ENCODE results near the gene EPHB2.

Gene EPHB2

DNA sequence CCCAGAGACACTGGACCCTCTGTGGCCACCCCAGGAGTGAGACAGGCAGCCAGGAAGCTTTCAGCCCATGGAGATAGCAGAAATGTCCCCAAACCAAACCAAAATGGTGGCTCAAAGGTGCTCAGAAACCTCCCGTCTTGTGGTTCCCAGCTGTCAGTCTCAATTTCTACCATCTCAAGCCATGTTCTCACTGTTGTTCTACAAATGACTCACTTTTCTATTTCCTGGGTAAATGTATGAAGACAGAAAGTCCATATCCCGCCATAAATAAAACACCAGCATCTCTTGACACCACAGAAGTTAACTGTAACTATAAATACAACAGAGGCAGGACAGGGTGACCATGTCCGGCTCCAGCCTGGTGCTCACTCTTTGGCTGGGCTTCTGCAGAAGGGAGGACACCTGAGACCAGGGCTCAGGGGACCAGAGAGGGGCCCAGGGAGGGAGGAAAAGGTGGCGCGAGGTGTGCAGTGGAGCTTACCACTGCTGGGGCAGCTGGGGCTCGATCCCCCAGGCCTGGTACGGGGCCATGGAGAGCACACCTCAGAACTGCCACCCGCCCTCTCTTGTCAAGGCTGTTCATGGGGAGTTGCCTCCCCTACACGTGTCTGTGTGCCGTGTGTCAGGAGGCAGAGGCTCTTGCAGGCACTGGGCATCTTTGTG, 43.6 kb downstream of the EPHB2 start:
- H3K4me3 ChIP-seq (ENCODE audit: low read depth, low read length): no peak overlapping the region
- DNase-seq: no peak
- no peaks in the 10 kb centered on the region for H3K27me3 ChIP-seq (ENCODE audit: insufficient read depth, low read depth, severe bottlenecking)
- no peaks in the 10 kb centered on the region for H3K9me3 ChIP-seq (ENCODE audit: severe bottlenecking)
- TF ChIP-seq, protein P1, sequence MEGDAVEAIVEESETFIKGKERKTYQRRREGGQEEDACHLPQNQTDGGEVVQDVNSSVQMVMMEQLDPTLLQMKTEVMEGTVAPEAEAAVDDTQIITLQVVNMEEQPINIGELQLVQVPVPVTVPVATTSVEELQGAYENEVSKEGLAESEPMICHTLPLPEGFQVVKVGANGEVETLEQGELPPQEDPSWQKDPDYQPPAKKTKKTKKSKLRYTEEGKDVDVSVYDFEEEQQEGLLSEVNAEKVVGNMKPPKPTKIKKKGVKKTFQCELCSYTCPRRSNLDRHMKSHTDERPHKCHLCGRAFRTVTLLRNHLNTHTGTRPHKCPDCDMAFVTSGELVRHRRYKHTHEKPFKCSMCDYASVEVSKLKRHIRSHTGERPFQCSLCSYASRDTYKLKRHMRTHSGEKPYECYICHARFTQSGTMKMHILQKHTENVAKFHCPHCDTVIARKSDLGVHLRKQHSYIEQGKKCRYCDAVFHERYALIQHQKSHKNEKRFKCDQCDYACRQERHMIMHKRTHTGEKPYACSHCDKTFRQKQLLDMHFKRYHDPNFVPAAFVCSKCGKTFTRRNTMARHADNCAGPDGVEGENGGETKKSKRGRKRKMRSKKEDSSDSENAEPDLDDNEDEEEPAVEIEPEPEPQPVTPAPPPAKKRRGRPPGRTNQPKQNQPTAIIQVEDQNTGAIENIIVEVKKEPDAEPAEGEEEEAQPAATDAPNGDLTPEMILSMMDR (IDR thresholded peaks at IDR 0.05; ENCODE audit: low read depth, low read length): no peak
- H3K36me3 ChIP-seq: no peaks in the 10 kb centered on the region
- H3K27ac ChIP-seq: no peak overlapping the region

DNA sequence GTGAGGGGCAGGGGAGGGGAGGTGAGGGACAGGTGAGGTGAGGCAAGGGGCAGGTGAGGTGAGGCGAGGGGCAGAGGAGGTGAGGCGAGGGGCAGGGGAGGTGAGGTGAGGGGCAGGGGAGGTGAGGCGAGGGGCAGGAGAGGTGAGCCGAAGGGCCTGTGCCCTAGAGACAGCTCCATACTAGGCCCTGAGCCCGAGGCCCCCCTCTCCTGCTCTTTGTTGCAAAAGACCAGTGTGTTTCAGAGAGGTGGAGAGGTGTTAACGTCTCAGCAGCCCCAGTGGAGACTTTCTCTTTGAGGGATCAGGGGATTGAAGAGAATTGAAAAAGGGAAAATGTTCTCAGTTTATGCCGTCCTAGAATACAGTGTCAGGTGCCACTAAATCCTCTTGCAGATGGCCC, 44.2 kb downstream of the EPHB2 start:
- Histone ChIP-seq H3K36me3 (no peaks in the 10 kb centered on the region), H3K4me3 (ENCODE audit: low read depth, low read length) (no peak overlapping the region), H3K27ac (no peak overlapping the region), H3K27me3 (ENCODE audit: insufficient read depth, low read depth, severe bottlenecking) (no peaks in the 10 kb centered on the region), H3K9me3 (ENCODE audit: severe bottlenecking) (no peaks in the 10 kb centered on the region)
- TF ChIP-seq, protein P1 (IDR thresholded peaks at IDR 0.05; ENCODE audit: low read depth, low read length): no peak
- DNase-seq: no peak

DNA sequence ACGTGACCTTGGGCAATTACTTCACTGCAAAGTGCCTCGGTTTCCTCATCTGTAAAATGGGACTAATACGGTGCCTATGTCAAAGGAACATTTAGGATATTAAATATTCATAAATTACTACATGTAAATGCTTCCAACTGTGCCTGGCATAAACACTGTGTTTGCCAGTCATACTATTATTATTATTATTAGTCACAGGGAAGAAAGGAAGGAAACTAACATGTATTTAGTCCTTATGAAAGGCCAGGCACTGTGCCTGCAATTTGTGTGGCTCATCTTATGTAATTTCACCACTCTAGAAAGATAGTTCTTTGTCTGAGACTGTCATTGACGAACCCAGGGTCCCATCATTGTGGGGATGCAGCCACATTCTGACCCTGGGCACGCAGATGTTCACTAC, 45.0 kb downstream of the EPHB2 start:
- no peak overlapping the region for H3K4me3 ChIP-seq (ENCODE audit: low read depth, low read length)
- TF ChIP-seq, protein P1 (IDR thresholded peaks at IDR 0.05; ENCODE audit: low read depth, low read length): no peak
- H3K27me3 ChIP-seq (ENCODE audit: insufficient read depth, low read depth, severe bottlenecking): no peaks in the 10 kb centered on the region
- DNase-seq: no peak
- no peaks in the 10 kb centered on the region for H3K36me3 ChIP-seq
- no peaks in the 10 kb centered on the region for H3K9me3 ChIP-seq (ENCODE audit: severe bottlenecking)
- no peak overlapping the region for H3K27ac ChIP-seq

DNA sequence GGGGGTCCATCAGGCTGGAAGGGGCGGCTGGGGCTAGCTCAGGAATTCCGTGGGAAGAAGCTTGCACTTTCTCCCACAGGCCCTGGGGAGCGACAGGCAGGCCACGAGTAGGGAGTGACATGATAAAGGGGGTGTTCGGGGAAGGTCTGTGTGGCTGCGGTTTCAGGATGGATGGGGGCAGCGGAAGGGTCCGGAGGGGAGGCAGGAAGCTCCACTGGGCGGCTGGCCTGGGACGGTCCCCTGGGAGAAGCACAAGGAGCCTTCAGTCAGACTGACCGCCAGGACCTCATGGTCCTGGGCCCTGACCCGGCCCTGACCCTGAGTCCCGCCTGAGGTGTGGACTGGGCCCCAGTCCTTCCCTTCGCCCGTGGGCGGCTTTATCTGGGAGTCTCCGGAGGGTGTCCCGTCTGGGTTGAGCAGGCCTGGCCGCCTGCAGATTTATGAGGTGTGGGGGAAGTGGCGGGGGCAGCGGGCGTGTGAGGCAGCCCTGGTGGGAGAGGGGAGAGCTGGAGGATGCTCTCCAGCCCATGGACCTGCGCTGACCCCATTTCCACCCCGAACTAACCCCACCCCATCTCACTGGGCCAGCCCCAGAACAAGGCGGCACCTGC, 45.6 kb downstream of the EPHB2 start:
- Histone ChIP-seq H3K9me3 (ENCODE audit: severe bottlenecking) (no peaks in the 10 kb centered on the region), H3K4me3 (ENCODE audit: low read depth, low read length) (no peak overlapping the region), H3K36me3 (no peaks in the 10 kb centered on the region), H3K27me3 (ENCODE audit: insufficient read depth, low read depth, severe bottlenecking) (no peaks in the 10 kb centered on the region), H3K27ac (no peak overlapping the region)
- TF ChIP-seq, protein P1 (IDR thresholded peaks at IDR 0.05; ENCODE audit: low read depth, low read length): no peak
- no peak for DNase-seq

DNA sequence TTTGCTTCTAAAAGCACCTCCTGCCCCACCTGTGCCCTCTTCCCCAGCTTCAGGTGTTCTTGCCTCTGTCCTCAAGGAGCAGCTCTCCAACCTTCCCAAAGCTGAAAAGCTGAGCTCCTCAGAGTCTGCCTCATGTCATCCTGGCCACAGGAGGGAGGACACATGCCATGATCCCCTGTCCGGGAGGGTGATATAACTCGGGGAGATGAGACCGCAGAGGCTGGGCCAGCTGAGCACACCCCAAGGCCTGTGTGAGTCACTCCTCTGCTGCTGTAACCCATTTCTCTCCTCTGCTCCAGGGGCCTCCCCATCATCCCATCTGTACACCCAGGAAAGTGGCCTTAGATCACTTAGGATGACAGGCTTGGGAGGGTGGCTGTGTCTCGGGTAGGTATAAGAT, 49.8 kb downstream of the EPHB2 start:
- no peaks in the 10 kb centered on the region for H3K27me3 ChIP-seq (ENCODE audit: insufficient read depth, low read depth, severe bottlenecking)
- no peak overlapping the region for H3K4me3 ChIP-seq (ENCODE audit: low read depth, low read length)
- no peaks in the 10 kb centered on the region for H3K9me3 ChIP-seq (ENCODE audit: severe bottlenecking)
- no peak for DNase-seq
- H3K27ac ChIP-seq: no peak overlapping the region
- H3K36me3 ChIP-seq: no peaks in the 10 kb centered on the region
- TF ChIP-seq, protein P1 (IDR thresholded peaks at IDR 0.05; ENCODE audit: low read depth, low read length): no peak

DNA sequence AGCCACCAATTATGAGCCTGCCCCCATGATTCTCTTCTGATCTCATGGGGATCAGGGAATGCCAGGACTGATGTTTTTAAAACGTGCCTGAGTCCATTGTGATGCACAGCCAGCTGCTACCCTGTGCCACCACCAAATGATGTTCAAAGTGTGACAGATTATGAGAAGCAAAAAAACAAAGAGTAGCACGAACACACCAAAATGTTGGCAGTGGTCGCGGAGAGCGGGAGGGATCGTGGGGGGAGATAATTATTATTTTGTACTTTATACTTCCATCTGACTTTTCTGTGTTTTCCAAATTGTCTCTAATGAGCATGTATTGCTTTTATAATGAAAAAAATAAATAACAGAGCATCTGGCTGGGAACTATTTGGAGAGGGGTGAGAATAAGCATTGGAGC, 50.5 kb downstream of the EPHB2 start:
- TF ChIP-seq, protein P1 (IDR thresholded peaks at IDR 0.05; ENCODE audit: low read depth, low read length): no peak
- no peaks in the 10 kb centered on the region for H3K36me3 ChIP-seq
- H3K9me3 ChIP-seq (ENCODE audit: severe bottlenecking): no peaks in the 10 kb centered on the region
- DNase-seq: no peak
- H3K4me3 ChIP-seq (ENCODE audit: low read depth, low read length): no peak overlapping the region
- no peaks in the 10 kb centered on the region for H3K27me3 ChIP-seq (ENCODE audit: insufficient read depth, low read depth, severe bottlenecking)
- H3K27ac ChIP-seq: no peak overlapping the region
